Stomach (tissue), 9 donors: ENCODE measurements around the gene MEGF8. TPM values are rescaled to one million over a fixed set of nuclear protein-coding genes. Genes with fewer than 3 reads are reported as not detected.

Experiments
- DNase-seq, 2 donors: peaks; one replicate each; pipeline versions ENCODE4 v3.0.0 to v3.0.0-alpha.2; 2013 to 2019
- H3K27ac ChIP-seq, 5 donors: fragments of 200-600 bp in 4 of 5; sonication (generic) in 4 of 5; one replicate each; pipeline ENCODE4 v1.5.1; 2013 to 2019; ENCODE audit warnings: mild to moderate bottlenecking in 1 of 5, moderate library complexity in 1 of 5
- H3K27me3 ChIP-seq, 3 donors: fragments of 200-600 bp; sonication (generic); one replicate each; pipeline ENCODE4 v1.5.1; 2017 to 2019; ENCODE audit warnings: mixed run types in 1 of 3
- H3K36me3 ChIP-seq, 4 donors: fragments of 200-600 bp; sonication (generic); 1 replicate in 3 of 4; 2 replicates in 1 of 4; pipeline ENCODE4 v1.5.1; 2016 to 2019
- H3K4me1 ChIP-seq, 4 donors: fragments of 200-600 bp; sonication (generic); one replicate each; pipeline ENCODE4 v1.5.1; 2016 to 2019
- H3K4me3 ChIP-seq, 4 donors: fragments of 200-600 bp; sonication (generic) in 3 of 4; one replicate each; pipeline ENCODE4 v1.5.1; 2016 to 2019; ENCODE audit warnings: mild to moderate bottlenecking in 1 of 4
- H3K9me3 ChIP-seq, 4 donors: fragments of 200-600 bp; sonication (generic); one replicate each; pipeline ENCODE4 v1.5.1; 2016 to 2019
- CTCF ChIP-seq, 7 experiments: fragments of 450-650 bp in 4 of 7; fragments of 200-600 bp in 3 of 7; sonication (generic) in 3 of 7; IDR thresholded peaks; one replicate each; pipeline ENCODE4 v1.5.1; 2016 to 2019; ENCODE audit warnings: antibody characterized with exemption in 7 of 7, control low read depth in 2 of 7, mild to moderate bottlenecking in 1 of 7
- EP300 ChIP-seq: sonication (generic); formaldehyde crosslinking; IDR thresholded peaks from one replicate; pipeline ENCODE4 v1.6.1; 2017; ENCODE audit warnings: antibody characterized with exemption
- POLR2A ChIP-seq, 4 donors: fragments of 450-650 bp; IDR thresholded peaks; one replicate each; pipeline ENCODE4 v1.6.1; 2016; ENCODE audit warnings: antibody characterized with exemption in 4 of 4, control low read depth in 2 of 4, mild to moderate bottlenecking in 1 of 4, moderate library complexity in 1 of 4
- POLR2AphosphoS5 ChIP-seq, 3 donors: sonication (generic); formaldehyde crosslinking; IDR thresholded peaks; one replicate each; pipeline ENCODE4 v1.6.1; 2016; ENCODE audit warnings: antibody characterized with exemption in 3 of 3
- WGBS, 5 donors: extraction: QIAGEN DNeasy Blood & Tissue Kit in 3 of 5; methylation state at CpG; one replicate each; pipeline versions ENCODE4 v1.1.5 to v1.1.7; 2013 to 2018; 5-methylcytosine and 5-hydroxymethylcytosine counted together
- intact Hi-C: fragments of 100-400 bp; cut with DNase I; formaldehyde crosslinking; loops from one replicate; pipeline ENCODE4 v1.15.1; 2023; ENCODE audit warnings: low total_unique reads
- polyA plus RNA-seq, 3 donors: library from polyadenylated mRNA; stranded (reverse); fragments of 200-250 nt; gene quantifications; one replicate each; pipeline ENCODE4 v1.2.3, GENCODE V29; 2013
- total RNA-seq, 5 donors: library from RNA; depleted of rRNA; stranded (reverse); fragments of >200 nt; gene quantifications; one replicate each; pipeline versions ENCODE4 v1.1.0 to v1.2.3, GENCODE V29; 2014 to 2016
- donor health status: healthy with polysubstance abuse.
- donor health status: Bipolar disorder and iron deficiency.
- donor health status: healthy.

MEGF8 gene
- total and polyA plus RNA-seq, 8 donors = 2.6 to 46.3 (median 12.3) TPM

DNA sequence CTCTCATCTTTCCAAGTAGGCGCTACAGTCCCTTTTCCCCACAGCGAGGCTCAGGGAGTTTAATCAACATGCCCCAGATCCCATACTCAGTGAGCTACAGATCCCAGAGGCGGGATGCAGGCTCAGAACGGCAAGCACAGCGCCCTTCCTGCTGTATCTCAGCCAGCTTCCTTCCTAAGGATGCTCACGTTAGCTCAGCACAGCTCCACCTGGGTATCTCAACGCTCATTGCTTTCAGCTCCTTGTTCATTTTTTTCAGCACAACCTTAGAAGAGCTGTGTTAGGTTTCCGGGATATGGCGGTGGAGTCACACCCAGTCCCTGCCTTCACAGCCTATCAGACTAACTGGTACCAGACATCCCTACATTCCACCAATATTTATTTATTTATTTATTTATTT lies 3.1 kb upstream of the MEGF8 start:
- intact Hi-C loops = loop anchor here (10.0 kb wide), 1 partner anchor 198 kb away; no protein-coding TSS in a partner anchor
- TF ChIP-seq POLR2AphosphoS5 (IDR thresholded peaks at IDR 0.05) = no peak
- no peak for TF ChIP-seq CTCF (IDR thresholded peaks at IDR 0.05)
- no peak for TF ChIP-seq POLR2A (IDR thresholded peaks at IDR 0.05)
- no peak for TF ChIP-seq EP300
- Histone ChIP-seq H3K27ac (no peak overlapping the region), H3K27me3 (peaks cover 14 to 35% (median 17%) of the 10 kb centered on the region in 3 donors), H3K4me3 (no peak overlapping the region), H3K36me3 (no peaks in the 10 kb centered on the region), H3K9me3 (no peaks in the 10 kb centered on the region), H3K4me1 (peaks cover 25 to 34% (median 31%) of the 10 kb centered on the region in 4 donors)
- DNase-seq = no peak
- WGBS, 5 donors = 62 to 71% (median 70%) methylated on average over 9 of the region's 9 CpGs

DNA sequence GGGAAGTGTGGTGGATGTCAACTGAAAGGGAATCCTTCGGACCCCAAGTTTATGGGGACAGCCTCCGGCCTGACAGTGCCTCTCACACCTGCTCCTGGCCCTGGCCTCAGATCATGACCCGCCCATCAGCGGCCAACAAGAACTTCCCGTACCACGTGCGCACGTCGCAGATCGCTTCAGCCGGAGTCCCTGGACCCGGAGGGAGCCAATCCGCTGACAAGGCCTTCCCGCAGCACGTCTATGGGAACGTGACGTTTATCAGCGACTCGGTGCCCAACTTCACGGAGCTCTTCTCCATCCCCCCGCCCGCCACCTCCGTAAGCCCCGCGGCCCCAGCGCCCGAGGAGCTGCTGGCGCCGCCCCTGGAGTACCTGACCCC lies 2.0 kb upstream of the MEGF8 start:
- Histone ChIP-seq H3K27me3 (peaks cover 14 to 35% (median 17%) of the 10 kb centered on the region in 3 donors), H3K4me3 (peak overlapping the region in 1 of 4 donors; percentile 73), H3K4me1 (peaks cover 25 to 46% (median 39%) of the 10 kb centered on the region in 4 donors), H3K27ac (no peak overlapping the region), H3K9me3 (no peaks in the 10 kb centered on the region), H3K36me3 (no peaks in the 10 kb centered on the region)
- no peak for TF ChIP-seq POLR2AphosphoS5 (IDR thresholded peaks at IDR 0.05)
- 15 to 34% (median 21%) methylated on average over 17 to 29 of the region's 29 CpGs for WGBS, 5 donors
- intact Hi-C loops = loop anchor here (10.0 kb wide), 1 partner anchor 199 kb away; no protein-coding TSS in a partner anchor
- peak in 1 of 2 donors; percentile 58 for DNase-seq

GRCh38 chr19:42323852-42324654 lies 1.4 kb upstream of the MEGF8 start:
- intact Hi-C loops = loop anchor here (10.0 kb wide), 1 partner anchor 199 kb away; no protein-coding TSS in a partner anchor
- Histone ChIP-seq H3K4me1 (peaks cover 25 to 52% (median 39%) of the 10 kb centered on the region in 4 donors), H3K27ac (no peak overlapping the region), H3K9me3 (no peaks in the 10 kb centered on the region), H3K27me3 (peaks cover 14 to 35% (median 17%) of the 10 kb centered on the region in 3 donors), H3K4me3 (peak overlapping the region; percentile 73 to 97 (median 88)), H3K36me3 (no peaks in the 10 kb centered on the region)
- TF ChIP-seq POLR2AphosphoS5 (IDR thresholded peaks at IDR 0.05) = no peak
- TF ChIP-seq EP300 = no peak
- no peak for TF ChIP-seq POLR2A (IDR thresholded peaks at IDR 0.05)
- no peak for TF ChIP-seq CTCF (IDR thresholded peaks at IDR 0.05)
- DNase-seq = peak in 1 of 2 donors; percentile 66
- WGBS, 5 donors = 1 to 4% (median 3%) methylated on average over 10 to 92 of the region's 92 CpGs

DNA sequence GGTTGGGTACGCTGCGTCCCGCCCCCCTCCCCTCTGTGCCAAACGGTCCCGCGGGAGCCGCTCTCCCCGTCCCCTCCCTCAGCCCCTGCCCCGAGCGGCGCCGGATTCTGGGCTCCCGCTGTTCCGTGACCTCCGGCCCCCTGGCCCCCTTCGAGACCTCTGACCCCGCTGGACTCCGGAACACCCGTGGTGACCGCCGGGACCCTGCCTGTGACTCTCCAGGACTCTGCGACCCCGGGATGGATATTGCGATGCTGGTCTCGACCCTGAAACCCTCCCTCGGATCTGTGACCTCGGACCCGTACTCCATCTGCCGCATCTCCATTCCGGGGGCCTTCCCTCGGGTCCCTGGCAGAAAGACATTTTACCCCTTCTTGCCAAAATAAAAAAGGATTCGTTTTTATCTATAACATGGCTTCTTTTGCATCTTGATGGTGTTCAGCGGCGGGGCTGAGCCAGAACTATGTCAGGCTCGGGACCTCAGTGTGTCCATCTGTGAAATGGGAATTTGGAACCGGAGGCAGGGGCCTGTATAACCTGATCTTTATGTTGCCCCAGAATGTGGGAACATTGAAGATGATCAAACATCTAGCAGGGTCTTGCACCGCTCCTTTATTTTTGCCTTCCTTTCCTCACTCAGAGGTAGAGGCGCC lies 654 bp upstream of the MEGF8 start:
- Histone ChIP-seq H3K9me3 (no peaks in the 10 kb centered on the region), H3K36me3 (no peaks in the 10 kb centered on the region), H3K4me3 (peak overlapping the region; percentile 73 to 97 (median 88)), H3K27ac (peak overlapping the region in 1 of 5 donors; percentile 85), H3K27me3 (peaks cover 14 to 35% (median 17%) of the 10 kb centered on the region in 3 donors), H3K4me1 (peaks cover 25 to 53% (median 39%) of the 10 kb centered on the region in 4 donors)
- TF ChIP-seq CTCF (IDR thresholded peaks at IDR 0.05) (peak in 1 of 7 experiments; percentile 76), EP300 (no peak), POLR2AphosphoS5 (IDR thresholded peaks at IDR 0.05) (no peak)
- intact Hi-C loops = loop anchor here (10.0 kb wide), 1 partner anchor 200 kb away; no protein-coding TSS in a partner anchor
- peak in 1 of 2 donors; percentile 36 for DNase-seq
- WGBS, 5 donors = 3 to 6% (median 5%) methylated on average over 25 to 38 of the region's 38 CpGs
